Measurements from ENCODE around the gene DUSP7.

DNA sequence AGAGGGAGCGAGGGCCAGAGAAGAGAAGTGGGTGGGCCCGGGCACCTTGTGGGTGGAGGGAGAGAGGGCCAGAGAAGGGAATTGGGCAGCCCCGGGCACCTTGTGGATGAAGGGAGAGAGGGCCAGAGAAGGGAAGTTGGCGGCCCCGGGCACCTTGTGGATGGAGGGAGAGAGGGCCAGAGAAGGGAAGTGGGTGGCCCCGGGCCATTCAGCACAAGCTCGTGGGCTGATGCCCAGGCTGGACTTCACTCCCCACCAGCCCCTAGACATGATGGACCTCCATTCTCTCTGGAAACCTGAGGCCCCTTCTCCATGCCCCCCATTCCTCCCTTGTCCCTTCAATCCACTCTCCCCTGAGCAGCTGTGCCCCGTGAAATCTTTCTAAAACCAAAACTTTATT lies 15.8 kb downstream of the DUSP7 start:
- TF ChIP-seq, protein P1, sequence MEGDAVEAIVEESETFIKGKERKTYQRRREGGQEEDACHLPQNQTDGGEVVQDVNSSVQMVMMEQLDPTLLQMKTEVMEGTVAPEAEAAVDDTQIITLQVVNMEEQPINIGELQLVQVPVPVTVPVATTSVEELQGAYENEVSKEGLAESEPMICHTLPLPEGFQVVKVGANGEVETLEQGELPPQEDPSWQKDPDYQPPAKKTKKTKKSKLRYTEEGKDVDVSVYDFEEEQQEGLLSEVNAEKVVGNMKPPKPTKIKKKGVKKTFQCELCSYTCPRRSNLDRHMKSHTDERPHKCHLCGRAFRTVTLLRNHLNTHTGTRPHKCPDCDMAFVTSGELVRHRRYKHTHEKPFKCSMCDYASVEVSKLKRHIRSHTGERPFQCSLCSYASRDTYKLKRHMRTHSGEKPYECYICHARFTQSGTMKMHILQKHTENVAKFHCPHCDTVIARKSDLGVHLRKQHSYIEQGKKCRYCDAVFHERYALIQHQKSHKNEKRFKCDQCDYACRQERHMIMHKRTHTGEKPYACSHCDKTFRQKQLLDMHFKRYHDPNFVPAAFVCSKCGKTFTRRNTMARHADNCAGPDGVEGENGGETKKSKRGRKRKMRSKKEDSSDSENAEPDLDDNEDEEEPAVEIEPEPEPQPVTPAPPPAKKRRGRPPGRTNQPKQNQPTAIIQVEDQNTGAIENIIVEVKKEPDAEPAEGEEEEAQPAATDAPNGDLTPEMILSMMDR (IDR thresholded peaks at IDR 0.05; ENCODE audit: poor library complexity) = no peak
- no peak for TF ChIP-seq EZH2 (IDR thresholded peaks at IDR 0.05; ENCODE audit: borderline replicate concordance)
- no peak for TF ChIP-seq EZH2phosphoT487 (IDR thresholded peaks at IDR 0.05; ENCODE audit: low read depth, severe bottlenecking, unreplicated experiment)

Data from hepatocyte (in vitro differentiated cells).